Activated T-cell treated with anti-CD3 and anti-CD28 coated beads, Interleukin-2, amount 50 U/mL, for 72 hours (primary cell): ENCODE measurements around the gene PP2D1. TPM values are rescaled to one million over a fixed set of nuclear protein-coding genes. Genes with fewer than 3 reads are reported as not detected.
"Not testable (repeated sequence)": the region's sequence is repeated elsewhere in the genome, so short reads cannot be mapped to it uniquely, and the experiment has no call there.

ENCODE experiments used
- ATAC-seq, 2 donors: fragments of 150-1000 bp; cut with Tn5 transposase; replicated peaks in 1 of 2; 2 replicates each; pipeline ENCODE4 v1.10.0; 2021; ENCODE audit warnings: moderate library complexity in 2 of 2, mild to moderate bottlenecking in 1 of 2
- DNase-seq, 2 donors: peaks; one replicate each; pipeline ENCODE4 v3.0.0; 2021 to 2022; ENCODE audit warnings: mixed read lengths in 1 of 2
- H3K27ac Mint-ChIP-seq: one replicate; pipeline ENCODE4 v1.8.0; 2022; ENCODE audit warnings: mild to moderate bottlenecking, moderate library complexity, mixed read lengths
- H3K27me3 Mint-ChIP-seq: one replicate; pipeline ENCODE4 v1.8.0; 2022; ENCODE audit warnings: low read depth, mixed read lengths
- H3K36me3 Mint-ChIP-seq, 2 donors: one replicate each; pipeline ENCODE4 v1.8.0; 2022; ENCODE audit warnings: mixed read lengths in 2 of 2, mild to moderate bottlenecking in 1 of 2; ENCODE audit not compliant: insufficient read depth in 2 of 2
- H3K4me1 Mint-ChIP-seq: one replicate; pipeline ENCODE4 v1.8.0; 2022; ENCODE audit warnings: low read depth, mixed read lengths
- H3K4me3 Mint-ChIP-seq, 2 donors: one replicate each; pipeline ENCODE4 v1.8.0; 2022; ENCODE audit warnings: mild to moderate bottlenecking in 2 of 2, mixed read lengths in 2 of 2, moderate library complexity in 2 of 2
- H3K9me3 Mint-ChIP-seq, 2 donors: one replicate each; pipeline ENCODE4 v1.8.0; 2022; ENCODE audit warnings: mixed read lengths in 2 of 2
- total RNA-seq, 2 donors: library from RNA; stranded (reverse); gene quantifications; one replicate each; pipeline ENCODE4 v1.2.3, GENCODE V29; 2022

The PP2D1 gene
- total RNA-seq, 2 donors from 2014 or later = not detected

GRCh38 chr3:20047976-20048883 lies 36.2 kb upstream of the PP2D1 start:
- Mint-ChIP-seq H3K27me3 (no peaks in the 10 kb centered on the region), H3K4me3 (peak overlapping the region in 1 of 2 donors; percentile 66), H3K4me1 (peaks cover 81% of the 10 kb centered on the region), H3K9me3 (no peaks in the 10 kb centered on the region), H3K27ac (peak overlapping the region; percentile 70), H3K36me3 (no peaks in the 10 kb centered on the region)
- ATAC-seq = no peak
- no peak for DNase-seq

- Mint-ChIP-seq H3K4me3 (peak overlapping the region; percentile 60 to 66), H3K27me3 (no peaks in the 10 kb centered on the region), H3K36me3 (no peaks in the 10 kb centered on the region), H3K27ac (peak overlapping the region; percentile 54), H3K9me3 (no peaks in the 10 kb centered on the region), H3K4me1 (peaks cover 81% of the 10 kb centered on the region)
- ATAC-seq = peak; percentile 16 to 27
- no peak for DNase-seq
Observed at GRCh38 chr3:20047341-20047779, 35.3 kb upstream of the PP2D1 start.

- no peak for ATAC-seq
- Mint-ChIP-seq H3K9me3 (no peaks in the 10 kb centered on the region), H3K27me3 (no peaks in the 10 kb centered on the region), H3K4me3 (no peak overlapping the region), H3K4me1 (peaks cover 81% of the 10 kb centered on the region), H3K36me3 (no peaks in the 10 kb centered on the region), H3K27ac (peak overlapping the region; percentile 33)
- no peak for DNase-seq
Observed at GRCh38 chr3:20046556-20046955, 34.5 kb upstream of the PP2D1 start.

GRCh38 chr3:20045141-20045540 lies 33.1 kb upstream of the PP2D1 start:
- DNase-seq, H3K27me3 Mint-ChIP-seq, H3K36me3 Mint-ChIP-seq, H3K9me3 Mint-ChIP-seq, H3K4me3 Mint-ChIP-seq, H3K27ac Mint-ChIP-seq, ATAC-seq: not testable (repeated sequence)
- H3K4me1 Mint-ChIP-seq = peaks cover 71% of the 10 kb centered on the region

GRCh38 chr3:20043825-20044224 lies 31.8 kb upstream of the PP2D1 start:
- peaks cover 62% of the 10 kb centered on the region for H3K4me1 Mint-ChIP-seq

GRCh38 chr3:20043396-20043795 lies 31.3 kb upstream of the PP2D1 start:
- Mint-ChIP-seq H3K27me3 (no peaks in the 10 kb centered on the region), H3K9me3 (no peaks in the 10 kb centered on the region), H3K4me1 (peaks cover 62% of the 10 kb centered on the region), H3K27ac (peak overlapping the region; percentile 73), H3K4me3 (peak overlapping the region; percentile 81 to 82), H3K36me3 (no peaks in the 10 kb centered on the region)
- ATAC-seq = no peak
- peak; percentile 54 to 55 for DNase-seq

More at GRCh38 chr3:20043825-20044224, 31.8 kb upstream of the PP2D1 start:
- DNase-seq = no peak
- H3K9me3 Mint-ChIP-seq = no peaks in the 10 kb centered on the region
- H3K27ac Mint-ChIP-seq = peak overlapping the region; percentile 73
- H3K4me3 Mint-ChIP-seq = peak overlapping the region; percentile 81 to 82
- H3K36me3 Mint-ChIP-seq = no peaks in the 10 kb centered on the region
- ATAC-seq = no peak
- H3K27me3 Mint-ChIP-seq = no peaks in the 10 kb centered on the region

- Mint-ChIP-seq H3K4me1 (peaks cover 61% of the 10 kb centered on the region), H3K4me3 (peak overlapping the region; percentile 97 to 98), H3K9me3 (no peaks in the 10 kb centered on the region), H3K36me3 (no peaks in the 10 kb centered on the region), H3K27me3 (no peaks in the 10 kb centered on the region), H3K27ac (peak overlapping the region; percentile 13)
- DNase-seq (no peak), ATAC-seq (no peak)
Observed at GRCh38 chr3:20042331-20042730, 30.3 kb upstream of the PP2D1 start.

- ATAC-seq = peak; percentile 54 to 62
Observed at GRCh38 chr3:20041197-20041780, 29.2 kb upstream of the PP2D1 start.

GRCh38 chr3:20040548-20041196 lies 28.6 kb upstream of the PP2D1 start:
- H3K27me3 Mint-ChIP-seq = no peaks in the 10 kb centered on the region

More at GRCh38 chr3:20041197-20041780, 29.2 kb upstream of the PP2D1 start:
- peaks cover 53% of the 10 kb centered on the region for H3K4me1 Mint-ChIP-seq
- peak overlapping the region; percentile 91 for H3K27ac Mint-ChIP-seq
- peak; percentile 82 for DNase-seq
- H3K9me3 Mint-ChIP-seq = no peaks in the 10 kb centered on the region
- H3K36me3 Mint-ChIP-seq = no peaks in the 10 kb centered on the region
- no peaks in the 10 kb centered on the region for H3K27me3 Mint-ChIP-seq
- peak overlapping the region; percentile 97 to 98 for H3K4me3 Mint-ChIP-seq

GRCh38 chr3:20039765-20040547 lies 27.9 kb upstream of the PP2D1 start, which contains the start of gene KAT2B:
TSS of gene KAT2B (plus strand) at chr3:20040446. CDS start at chr3:20040478, 32 bp downstream.
- H3K27me3 Mint-ChIP-seq = no peaks in the 10 kb centered on the region
- ATAC-seq (peak; percentile 72 to 79), DNase-seq (peak; percentile 85)
- H3K27ac Mint-ChIP-seq = peak within 1 kb of the TSS; percentile 99
- peaks cover 53% of the 10 kb centered on the region for H3K4me1 Mint-ChIP-seq
- no peaks in the 10 kb centered on the region for H3K9me3 Mint-ChIP-seq
- H3K36me3 Mint-ChIP-seq = no peaks in the 10 kb centered on the region
- H3K4me3 Mint-ChIP-seq = peak within 1 kb of the TSS; percentile 98 to 99

More at GRCh38 chr3:20040548-20041196, 28.6 kb upstream of the PP2D1 start:
- Mint-ChIP-seq H3K4me3 (peak overlapping the region; percentile 97 to 98), H3K4me1 (peaks cover 53% of the 10 kb centered on the region), H3K27ac (peak overlapping the region; percentile 91), H3K9me3 (no peaks in the 10 kb centered on the region), H3K36me3 (no peaks in the 10 kb centered on the region)
- ATAC-seq (peak; percentile 45 to 48), DNase-seq (peak; percentile 76 to 77)

DNA sequence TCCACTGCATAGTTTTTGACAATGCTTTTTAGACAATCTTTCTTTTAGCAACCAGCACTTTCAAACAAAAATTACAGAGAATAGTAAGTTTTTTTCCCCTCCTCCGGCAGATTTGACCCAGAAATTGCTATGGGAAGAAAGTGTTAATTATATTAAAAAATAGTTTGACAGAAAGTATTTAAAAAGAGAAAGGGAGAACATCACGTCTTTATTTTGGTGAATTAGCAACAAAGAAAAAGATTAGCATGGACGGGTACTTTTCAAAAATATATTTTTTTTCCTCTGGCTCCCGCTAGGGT lies 27.4 kb upstream of the PP2D1 start:
- H3K4me3 Mint-ChIP-seq = peak overlapping the region; percentile 79 to 99
- no peaks in the 10 kb centered on the region for H3K9me3 Mint-ChIP-seq
- no peaks in the 10 kb centered on the region for H3K27me3 Mint-ChIP-seq
- H3K27ac Mint-ChIP-seq = peak overlapping the region; percentile 99
- H3K36me3 Mint-ChIP-seq = no peaks in the 10 kb centered on the region
- DNase-seq = no peak
- no peak for ATAC-seq
- H3K4me1 Mint-ChIP-seq = peaks cover 48% of the 10 kb centered on the region

GRCh38 chr3:20038699-20039465 lies 26.8 kb upstream of the PP2D1 start:
- ATAC-seq = no peak
- no peaks in the 10 kb centered on the region for H3K27me3 Mint-ChIP-seq
- H3K4me3 Mint-ChIP-seq = peak overlapping the region; percentile 79 to 99
- no peaks in the 10 kb centered on the region for H3K36me3 Mint-ChIP-seq
- H3K4me1 Mint-ChIP-seq = peaks cover 42% of the 10 kb centered on the region
- peak overlapping the region; percentile 99 for H3K27ac Mint-ChIP-seq
- no peak for DNase-seq
- no peaks in the 10 kb centered on the region for H3K9me3 Mint-ChIP-seq
